Colonic mucosa (tissue), 4 donors: ENCODE results near the gene ADISSP. TPM values are rescaled to one million over a fixed set of nuclear protein-coding genes. Genes with fewer than 3 reads are reported as not detected.

Source experiments
- DNase-seq: peaks from one replicate; pipeline ENCODE4 v3.0.0-alpha.2; 2020
- H3K27ac ChIP-seq: fragments of 200-600 bp; one replicate; pipeline ENCODE4 v1.8.0; 2021
- H3K27me3 ChIP-seq: fragments of 200-600 bp; one replicate; pipeline ENCODE4 v1.8.0; 2021
- H3K36me3 ChIP-seq: fragments of 200-600 bp; one replicate; pipeline ENCODE4 v1.8.0; 2021
- H3K4me1 ChIP-seq: fragments of 200-600 bp; one replicate; pipeline ENCODE4 v1.8.0; 2021; ENCODE audit warnings: mild to moderate bottlenecking
- H3K4me3 ChIP-seq: fragments of 200-600 bp; one replicate; pipeline ENCODE4 v1.8.0; 2021
- H3K9ac ChIP-seq, 2 donors: one replicate each; pipeline ENCODE4 v1.7.0; 2013; ENCODE audit warnings: control low read depth in 2 of 2, low read depth in 2 of 2, low read length in 2 of 2
- H3K9me3 ChIP-seq: fragments of 200-600 bp; one replicate; pipeline ENCODE4 v1.8.0; 2021
- CTCF ChIP-seq: fragments of 200-600 bp; IDR thresholded peaks from one replicate; pipeline ENCODE4 v1.8.0; 2022; ENCODE audit warnings: antibody characterized with exemption, mild to moderate bottlenecking
- intact Hi-C: fragments of 100-400 bp; cut with DNase I; formaldehyde crosslinking; loops from one replicate; pipeline ENCODE4 v1.14.1; 2022
- total RNA-seq, 2 donors: library from RNA; stranded (reverse); fragmentation: NEBNext Ultra II Directional in 1 of 2; extraction: Animal tissue kit (Norgen Biotek cat#: 25700) in 1 of 2; gene quantifications; one replicate each; pipeline ENCODE4 v1.2.1, GENCODE V29; 2021
- donor health status: healthy.
- donor health status: DM: no; HTN: no; CAD: no.
- donor health status: DM: no; HTN: no; CAD: no.

ADISSP gene
- total RNA-seq, 2 donors from 2014 or later = 20.6 to 37.7 TPM

GRCh38 chr20:3721912-3722311 is 45.6 kb downstream of the ADISSP start:
- Histone ChIP-seq H3K27me3 (no peaks in the 10 kb centered on the region), H3K4me1 (no peaks in the 10 kb centered on the region), H3K36me3 (no peaks in the 10 kb centered on the region), H3K4me3 (no peak overlapping the region), H3K9me3 (no peaks in the 10 kb centered on the region), H3K27ac (no peak overlapping the region), H3K9ac (no peak overlapping the region)
- DNase-seq = no peak
- TF ChIP-seq CTCF = no peak
- intact Hi-C loops = no loop called here

GRCh38 chr20:3720626-3721025 is 46.9 kb downstream of the ADISSP start:
- TF ChIP-seq CTCF = no peak
- Histone ChIP-seq H3K9me3 (no peaks in the 10 kb centered on the region), H3K4me3 (no peak overlapping the region), H3K27me3 (no peaks in the 10 kb centered on the region), H3K4me1 (no peaks in the 10 kb centered on the region), H3K27ac (no peak overlapping the region), H3K9ac (no peak overlapping the region), H3K36me3 (no peaks in the 10 kb centered on the region)
- intact Hi-C loops = no loop called here
- no peak for DNase-seq

- intact Hi-C loops = no loop called here
- TF ChIP-seq CTCF = no peak
- no peaks in the 10 kb centered on the region for H3K36me3 ChIP-seq
Measured at GRCh38 chr20:3720068-3720467, 47.5 kb downstream of the ADISSP start.

GRCh38 chr20:3719046-3719445 is 48.5 kb downstream of the ADISSP start:
- Histone ChIP-seq H3K9ac (no peak overlapping the region), H3K27ac (no peak overlapping the region), H3K4me1 (no peaks in the 10 kb centered on the region), H3K27me3 (no peaks in the 10 kb centered on the region), H3K4me3 (no peak overlapping the region), H3K9me3 (no peaks in the 10 kb centered on the region), H3K36me3 (no peaks in the 10 kb centered on the region)
- no peak for DNase-seq
- TF ChIP-seq CTCF = no peak
- intact Hi-C loops = no loop called here

More at GRCh38 chr20:3720068-3720467, 47.5 kb downstream of the ADISSP start:
- Histone ChIP-seq H3K27me3 (no peaks in the 10 kb centered on the region), H3K9me3 (no peaks in the 10 kb centered on the region), H3K4me3 (no peak overlapping the region), H3K9ac (no peak overlapping the region), H3K27ac (no peak overlapping the region), H3K4me1 (no peaks in the 10 kb centered on the region)
- no peak for DNase-seq

GRCh38 chr20:3716195-3716834 is 51.2 kb downstream of the ADISSP start:
- H3K9ac ChIP-seq = no peak overlapping the region
- peak; percentile 65 for TF ChIP-seq CTCF
- intact Hi-C loops = no loop called here
- H3K36me3 ChIP-seq = no peaks in the 10 kb centered on the region
- H3K9me3 ChIP-seq = no peaks in the 10 kb centered on the region
- no peaks in the 10 kb centered on the region for H3K27me3 ChIP-seq
- H3K4me1 ChIP-seq = no peaks in the 10 kb centered on the region
- H3K27ac ChIP-seq = no peak overlapping the region
- H3K4me3 ChIP-seq = no peak overlapping the region
- DNase-seq = no peak
